Measurements from ENCODE around the gene SLC25A21.

The SLC25A21 gene

GRCh38 chr14:36827861-36828260, 344.5 kb downstream of the SLC25A21 start:
- no peak overlapping the region for H3K4me3 ChIP-seq (ENCODE audit: low read depth, low read length)
- no peak for DNase-seq (ENCODE audit: low read depth)
- in situ Hi-C loops (cut with HindIII; ENCODE audit: low sequenced_read_pairs) = no loop called here
- no peak for TF ChIP-seq CTCF (IDR thresholded peaks at IDR 0.05; ENCODE audit: low read depth, low read length, missing control alignments)

GRCh38 chr14:36826614-36827013, 345.8 kb downstream of the SLC25A21 start:
- in situ Hi-C loops (cut with HindIII; ENCODE audit: low sequenced_read_pairs) = no loop called here

DNA sequence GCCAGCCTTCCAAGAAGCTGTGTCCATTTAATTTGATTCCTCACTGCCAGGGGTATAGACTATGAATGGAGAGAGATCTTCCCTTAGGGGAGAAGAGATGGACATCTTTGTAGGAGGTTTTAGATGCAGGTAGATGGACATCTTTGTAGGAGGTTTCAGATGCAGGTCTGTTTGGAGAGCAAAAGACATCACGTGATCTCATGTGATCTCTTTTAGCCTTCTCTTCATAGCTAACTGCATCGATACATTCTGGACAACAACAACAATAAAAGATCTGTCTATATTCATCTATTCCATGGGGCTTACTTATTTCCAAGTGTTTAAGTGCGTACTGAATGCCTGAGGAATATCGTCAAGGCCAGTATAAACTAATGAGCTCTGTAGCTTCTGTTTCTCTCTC, 347.6 kb downstream of the SLC25A21 start:
- in situ Hi-C loops (cut with HindIII; ENCODE audit: low sequenced_read_pairs) = no loop called here
- no peak overlapping the region for H3K4me3 ChIP-seq (ENCODE audit: low read depth, low read length)
- no peak for DNase-seq (ENCODE audit: low read depth)
- no peak for TF ChIP-seq CTCF (IDR thresholded peaks at IDR 0.05; ENCODE audit: low read depth, low read length, missing control alignments)

More at GRCh38 chr14:36826614-36827013, 345.8 kb downstream of the SLC25A21 start:
- no peak for TF ChIP-seq CTCF (IDR thresholded peaks at IDR 0.05; ENCODE audit: low read depth, low read length, missing control alignments)
- no peak overlapping the region for H3K4me3 ChIP-seq (ENCODE audit: low read depth, low read length)
- no peak for DNase-seq (ENCODE audit: low read depth)

- DNase-seq (ENCODE audit: low read depth) = no peak
- no peak for TF ChIP-seq CTCF (IDR thresholded peaks at IDR 0.05; ENCODE audit: low read depth, low read length, missing control alignments)
- H3K4me3 ChIP-seq (ENCODE audit: low read depth, low read length) = no peak overlapping the region
- in situ Hi-C loops (cut with HindIII; ENCODE audit: low sequenced_read_pairs) = no loop called here
Observed at GRCh38 chr14:36823651-36824050, 348.8 kb downstream of the SLC25A21 start.

GRCh38 chr14:36822685-36823084, 349.7 kb downstream of the SLC25A21 start:
- in situ Hi-C loops (cut with HindIII; ENCODE audit: low sequenced_read_pairs) = no loop called here
- no peak for DNase-seq (ENCODE audit: low read depth)
- TF ChIP-seq CTCF (IDR thresholded peaks at IDR 0.05; ENCODE audit: low read depth, low read length, missing control alignments) = no peak
- no peak overlapping the region for H3K4me3 ChIP-seq (ENCODE audit: low read depth, low read length)

GRCh38 chr14:36820901-36821300, 351.5 kb downstream of the SLC25A21 start:
- TF ChIP-seq CTCF (IDR thresholded peaks at IDR 0.05; ENCODE audit: low read depth, low read length, missing control alignments) = no peak
- H3K4me3 ChIP-seq (ENCODE audit: low read depth, low read length) = no peak overlapping the region
- no peak for DNase-seq (ENCODE audit: low read depth)
- in situ Hi-C loops (cut with HindIII; ENCODE audit: low sequenced_read_pairs) = no loop called here

All from astrocyte of the cerebellum (primary cell).